Body of pancreas (tissue), 4 donors: Measurements from ENCODE around the gene SV2B. TPM values are rescaled to one million over a fixed set of nuclear protein-coding genes. Genes with fewer than 3 reads are reported as not detected.

Experiments
- ATAC-seq: fragments of 150-250 bp; one replicate; pipeline ENCODE4 v1.9.1; 2016
- DNase-seq, 4 donors: peaks; one replicate each; pipeline ENCODE4 v3.0.0-alpha.2; 2019
- H3K27ac ChIP-seq, 4 donors: fragments of 200-600 bp; sonication (generic); 1 replicate in 3 of 4; 2 replicates in 1 of 4; pipeline versions ENCODE4 v1.5.1 to v1.6.1; 2016 to 2019; ENCODE audit warnings: mild to moderate bottlenecking in 1 of 4, mixed read lengths in 1 of 4, moderate library complexity in 1 of 4
- H3K27me3 ChIP-seq, 2 donors: fragments of 200-600 bp; sonication (generic); one replicate each; pipeline ENCODE4 v1.6.0; 2016; ENCODE audit warnings: mild to moderate bottlenecking in 1 of 2
- H3K36me3 ChIP-seq, 2 donors: fragments of 200-600 bp; sonication (generic); replicated peaks in 1 of 2; 2 replicates each; pipeline ENCODE4 v1.5.1; 2016; ENCODE audit warnings: low read depth in 2 of 2; ENCODE audit not compliant: insufficient read depth in 1 of 2
- H3K4me1 ChIP-seq: fragments of 200-600 bp; sonication (generic); one replicate; pipeline ENCODE4 v1.6.0; 2016
- H3K4me3 ChIP-seq, 2 donors: fragments of 200-600 bp; sonication (generic); 1 replicate in 1 of 2; 2 replicates in 1 of 2; pipeline ENCODE4 v1.5.1; 2016 to 2019
- H3K9me3 ChIP-seq, 3 donors: fragments of 200-600 bp; sonication (generic); 1 replicate in 2 of 3; 2 replicates in 1 of 3; pipeline ENCODE4 v1.5.1; 2016
- POLR2A ChIP-seq, 3 donors: fragments of 450-650 bp; IDR thresholded peaks; one replicate each; pipeline ENCODE4 v1.6.1; 2016; ENCODE audit warnings: antibody characterized with exemption in 3 of 3, mild to moderate bottlenecking in 2 of 3
- WGBS, 2 donors: methylation state at CpG; one replicate each; pipeline ENCODE4 v1.1.5; 2017; 5-methylcytosine and 5-hydroxymethylcytosine counted together
- intact Hi-C: fragments of 100-400 bp; cut with DNase I; formaldehyde crosslinking; loops from one replicate; pipeline ENCODE4 v1.15.1; 2023
- total RNA-seq, 2 donors: library from RNA; depleted of rRNA; stranded (reverse); fragments of >200 nt; gene quantifications; one replicate each; pipeline ENCODE4 v1.1.0, GENCODE V29; 2016
- TF ChIP-seq, protein P1 (sequence below), 7 experiments: fragments of 450-650 bp in 4 of 7; fragments of 200-600 bp in 3 of 7; sonication (generic) in 3 of 7; IDR thresholded peaks; one replicate each; pipeline ENCODE4 v1.5.1; 2016 to 2019; ENCODE audit warnings: antibody characterized with exemption in 7 of 7

Gene SV2B
- total RNA-seq, 2 donors from 2014 or later = 0.78 to 20.4 TPM

DNA sequence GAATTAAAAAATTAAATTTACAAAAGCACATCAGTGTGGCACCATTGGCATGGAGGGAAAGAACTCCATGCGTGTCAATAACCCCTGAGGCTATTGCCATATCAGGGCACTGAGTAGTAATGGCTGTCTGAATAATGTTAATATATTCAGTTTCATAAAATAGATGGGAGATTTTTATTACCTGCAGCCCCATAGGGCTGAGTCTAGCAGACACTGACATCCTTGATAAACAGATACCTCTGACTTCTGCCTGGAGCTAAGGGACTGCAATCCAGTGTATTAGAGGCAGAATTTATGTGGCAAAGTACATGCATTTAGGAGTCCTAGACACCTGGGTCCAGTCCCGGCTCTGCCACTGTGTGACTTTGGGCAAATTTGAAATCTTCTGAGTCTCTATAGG, 38.8 kb upstream of the SV2B start:
- Histone ChIP-seq H3K27ac (no peak overlapping the region), H3K9me3 (no peaks in the 10 kb centered on the region), H3K4me1 (no peaks in the 10 kb centered on the region), H3K4me3 (no peak overlapping the region), H3K27me3 (no peaks in the 10 kb centered on the region), H3K36me3 (no peaks in the 10 kb centered on the region)
- intact Hi-C loops = no loop called here
- 81 to 83% methylated on average over 2 of the region's 2 CpGs for WGBS, 2 donors
- ATAC-seq (no peak), DNase-seq (no peak)
- TF ChIP-seq, protein P1, sequence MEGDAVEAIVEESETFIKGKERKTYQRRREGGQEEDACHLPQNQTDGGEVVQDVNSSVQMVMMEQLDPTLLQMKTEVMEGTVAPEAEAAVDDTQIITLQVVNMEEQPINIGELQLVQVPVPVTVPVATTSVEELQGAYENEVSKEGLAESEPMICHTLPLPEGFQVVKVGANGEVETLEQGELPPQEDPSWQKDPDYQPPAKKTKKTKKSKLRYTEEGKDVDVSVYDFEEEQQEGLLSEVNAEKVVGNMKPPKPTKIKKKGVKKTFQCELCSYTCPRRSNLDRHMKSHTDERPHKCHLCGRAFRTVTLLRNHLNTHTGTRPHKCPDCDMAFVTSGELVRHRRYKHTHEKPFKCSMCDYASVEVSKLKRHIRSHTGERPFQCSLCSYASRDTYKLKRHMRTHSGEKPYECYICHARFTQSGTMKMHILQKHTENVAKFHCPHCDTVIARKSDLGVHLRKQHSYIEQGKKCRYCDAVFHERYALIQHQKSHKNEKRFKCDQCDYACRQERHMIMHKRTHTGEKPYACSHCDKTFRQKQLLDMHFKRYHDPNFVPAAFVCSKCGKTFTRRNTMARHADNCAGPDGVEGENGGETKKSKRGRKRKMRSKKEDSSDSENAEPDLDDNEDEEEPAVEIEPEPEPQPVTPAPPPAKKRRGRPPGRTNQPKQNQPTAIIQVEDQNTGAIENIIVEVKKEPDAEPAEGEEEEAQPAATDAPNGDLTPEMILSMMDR (IDR thresholded peaks at IDR 0.05) = no peak
- no peak for TF ChIP-seq POLR2A (IDR thresholded peaks at IDR 0.05)

DNA sequence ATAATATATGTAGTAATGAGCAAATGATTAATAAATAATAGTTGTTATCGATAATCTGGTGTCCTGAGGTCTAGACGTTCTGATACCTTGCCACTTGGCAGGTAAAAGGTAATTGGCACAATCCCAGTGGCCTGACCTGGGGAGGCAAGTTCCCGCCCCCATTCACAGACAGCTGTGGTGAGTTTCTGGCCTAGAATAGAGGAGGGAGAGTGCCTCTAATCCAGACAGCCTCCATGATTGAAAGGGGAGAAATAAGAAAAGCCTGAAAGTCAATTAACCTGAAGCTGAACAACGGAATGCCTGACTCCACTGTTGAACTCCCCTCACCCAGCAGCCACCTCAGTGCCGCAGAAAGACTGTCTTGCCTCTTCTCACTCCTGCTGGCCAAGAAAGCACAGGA, 38.1 kb upstream of the SV2B start:
- no peaks in the 10 kb centered on the region for H3K9me3 ChIP-seq
- intact Hi-C loops = no loop called here
- no peaks in the 10 kb centered on the region for H3K36me3 ChIP-seq
- H3K4me1 ChIP-seq = no peaks in the 10 kb centered on the region
- WGBS, 2 donors = 38 to 46% methylated on average over 5 of the region's 5 CpGs
- no peak overlapping the region for H3K27ac ChIP-seq
- DNase-seq (peak in 1 of 4 donors; percentile 29), ATAC-seq (no peak)
- no peak overlapping the region for H3K4me3 ChIP-seq
- no peaks in the 10 kb centered on the region for H3K27me3 ChIP-seq
- TF ChIP-seq POLR2A (IDR thresholded peaks at IDR 0.05) = no peak
- TF ChIP-seq, protein P1 (IDR thresholded peaks at IDR 0.05) = no peak

DNA sequence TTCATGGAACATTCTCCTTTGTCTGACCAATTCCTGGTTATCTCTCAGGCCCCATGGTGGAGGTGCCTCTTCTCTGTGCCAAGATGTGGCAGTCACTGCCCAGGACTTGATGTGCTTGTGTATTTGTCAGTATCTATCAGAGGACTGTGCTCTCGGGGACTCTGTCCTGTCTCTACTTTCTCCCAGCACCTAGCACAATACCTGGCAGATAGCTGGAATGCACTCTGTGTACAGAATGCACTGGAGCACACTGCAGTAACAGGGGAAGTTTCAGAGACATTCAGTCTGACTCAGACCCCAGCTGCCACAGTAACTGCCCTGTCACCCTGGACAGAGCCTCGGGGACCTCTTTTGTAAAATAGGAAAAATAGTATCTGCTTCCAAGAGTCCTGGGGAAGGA, 34.6 kb upstream of the SV2B start:
- no peak overlapping the region for H3K27ac ChIP-seq
- H3K4me1 ChIP-seq = no peaks in the 10 kb centered on the region
- no peak for ATAC-seq
- no peaks in the 10 kb centered on the region for H3K27me3 ChIP-seq
- no peak for TF ChIP-seq POLR2A (IDR thresholded peaks at IDR 0.05)
- TF ChIP-seq, protein P1 (IDR thresholded peaks at IDR 0.05) = no peak
- DNase-seq = no peak
- no peak overlapping the region for H3K4me3 ChIP-seq
- intact Hi-C loops = no loop called here
- no peaks in the 10 kb centered on the region for H3K9me3 ChIP-seq
- WGBS, 2 donors = 54 to 55% methylated on average over 2 of the region's 2 CpGs
- no peaks in the 10 kb centered on the region for H3K36me3 ChIP-seq

DNA sequence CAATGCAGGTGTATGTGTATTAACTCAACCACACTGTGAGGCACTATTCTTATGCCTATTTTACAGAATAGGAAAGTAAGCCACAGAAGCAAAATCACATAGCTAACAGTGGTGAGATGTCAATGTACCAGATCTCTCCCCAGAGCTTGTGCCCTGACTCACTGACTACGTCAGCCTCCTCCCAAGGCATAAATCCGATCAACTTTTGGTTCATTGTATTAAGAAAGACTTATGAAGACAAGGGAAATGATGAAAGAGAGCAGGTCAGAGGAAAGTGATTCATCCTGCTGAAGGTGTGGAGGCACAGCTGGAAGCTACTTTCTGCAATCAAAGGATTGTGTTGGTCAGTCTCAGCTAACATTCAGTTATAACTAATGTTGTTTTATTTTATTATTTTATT, 33.0 kb upstream of the SV2B start:
- H3K9me3 ChIP-seq = no peaks in the 10 kb centered on the region
- TF ChIP-seq, protein P1 (IDR thresholded peaks at IDR 0.05) = no peak
- TF ChIP-seq POLR2A (IDR thresholded peaks at IDR 0.05) = no peak
- intact Hi-C loops = no loop called here
- whole genome bisulfite sequencing, 2 donors = 74 to 79% methylated on average over 2 of the region's 2 CpGs
- H3K27me3 ChIP-seq = no peaks in the 10 kb centered on the region
- DNase-seq = no peak
- H3K27ac ChIP-seq = no peak overlapping the region
- H3K4me3 ChIP-seq = no peak overlapping the region
- ATAC-seq = no peak
- H3K36me3 ChIP-seq = no peaks in the 10 kb centered on the region
- no peaks in the 10 kb centered on the region for H3K4me1 ChIP-seq

DNA sequence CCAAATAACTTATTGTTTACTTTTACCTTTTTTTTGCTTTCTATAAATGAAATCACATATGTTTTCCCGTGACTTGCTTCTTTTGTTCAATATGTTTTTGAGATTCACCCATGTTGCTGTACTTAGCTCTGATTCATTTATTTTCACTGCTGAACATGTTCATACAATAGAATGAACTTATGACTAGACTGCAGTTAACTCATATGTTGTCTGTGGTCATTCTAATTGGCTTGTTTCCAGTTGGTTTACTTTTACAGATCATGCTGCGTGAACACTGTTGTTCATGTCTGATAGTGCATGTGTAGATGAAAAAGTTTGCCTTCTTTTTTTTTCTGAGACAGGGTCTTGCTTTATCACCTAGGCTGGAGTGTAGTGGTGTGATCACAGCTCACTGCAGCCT, 31.6 kb upstream of the SV2B start:
- intact Hi-C loops = no loop called here
- ATAC-seq (no peak), DNase-seq (no peak)
- Histone ChIP-seq H3K36me3 (no peaks in the 10 kb centered on the region), H3K27ac (no peak overlapping the region), H3K4me1 (no peaks in the 10 kb centered on the region), H3K4me3 (no peak overlapping the region), H3K9me3 (no peaks in the 10 kb centered on the region), H3K27me3 (no peaks in the 10 kb centered on the region)
- 92 to 94% methylated on average over 2 of the region's 2 CpGs for WGBS, 2 donors
- TF ChIP-seq POLR2A (IDR thresholded peaks at IDR 0.05) = no peak
- TF ChIP-seq, protein P1 (IDR thresholded peaks at IDR 0.05) = no peak
